Activated CD4-positive, alpha-beta memory T cell treated with anti-CD3 and anti-CD28 coated beads, Interleukin-2, amount 10 ng/mL, durations not matched to agents 7 days and 5 days (primary cell): ENCODE data around the gene DDX21. TPM values are rescaled to one million over a fixed set of nuclear protein-coding genes. Genes with fewer than 3 reads are reported as not detected.

Experiments
- CTCF ChIA-PET: fragments of 350-600 bp; sonication (Branson Sonifier 250); formaldehyde crosslinking; loops from one replicate; lab custom pipeline; 2021; ENCODE audit warnings: antibody characterized with exemption, inconsistent platforms; lab: Charles Lee
- POLR2A ChIA-PET: fragments of 350-600 bp; sonication (Branson Sonifier 250); formaldehyde crosslinking; loops from one replicate; lab custom pipeline; 2021; ENCODE audit warnings: antibody characterized with exemption; lab: Charles Lee
- DNase-seq: peaks from one replicate; pipeline ENCODE4 v3.0.0-alpha.2; 2020
- H3K27ac Mint-ChIP-seq: one replicate; pipeline ENCODE4 v1.8.0; 2021; ENCODE audit warnings: mild to moderate bottlenecking, mixed read lengths
- H3K27me3 Mint-ChIP-seq: one replicate; pipeline ENCODE4 v1.8.0; 2021; ENCODE audit warnings: mixed read lengths
- H3K36me3 Mint-ChIP-seq: one replicate; pipeline ENCODE4 v1.8.0; 2021; ENCODE audit warnings: low read depth, mixed read lengths
- H3K4me1 Mint-ChIP-seq: one replicate; pipeline ENCODE4 v1.8.0; 2021; ENCODE audit warnings: mixed read lengths
- H3K4me3 Mint-ChIP-seq: one replicate; pipeline ENCODE4 v1.8.0; 2021; ENCODE audit warnings: mild to moderate bottlenecking, mixed read lengths
- H3K9me3 Mint-ChIP-seq: one replicate; pipeline ENCODE4 v1.8.0; 2021; ENCODE audit warnings: mixed read lengths
- total RNA-seq, 2 experiments: library from RNA; stranded (reverse); gene quantifications; one replicate each; pipeline ENCODE4 v1.2.3, GENCODE V29; 2021

The DDX21 gene
- total RNA-seq, 2 experiments from 2014 or later = 82.3 to 82.7 TPM

DNA sequence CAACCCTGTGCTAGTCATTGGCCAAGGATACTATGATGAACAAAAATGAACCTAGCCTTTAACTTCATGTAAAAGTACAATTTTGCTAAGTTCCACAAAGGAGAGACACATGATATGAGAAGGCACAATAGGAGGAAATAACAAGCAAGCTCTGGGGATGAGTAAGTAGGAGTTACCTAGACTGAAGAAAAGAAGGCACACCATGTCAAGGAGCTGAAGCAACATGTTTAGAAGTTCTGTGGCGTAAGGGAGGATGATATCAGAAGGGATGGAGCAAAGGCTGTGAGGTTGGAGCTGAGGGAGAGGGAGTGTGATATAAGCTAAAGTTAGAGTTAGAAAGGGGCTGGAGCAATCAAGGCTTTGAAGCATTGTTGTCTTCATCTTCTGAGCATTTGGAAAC lies 58.2 kb downstream of the DDX21 start:
- Mint-ChIP-seq H3K4me3 (no peak overlapping the region), H3K4me1 (peaks cover 10% of the 10 kb centered on the region), H3K27me3 (no peaks in the 10 kb centered on the region), H3K27ac (no peak overlapping the region), H3K9me3 (no peaks in the 10 kb centered on the region), H3K36me3 (peaks cover 51% of the 10 kb centered on the region)
- no peak for DNase-seq
- CTCF ChIA-PET = interaction anchor here (1.3 kb wide), 1 partner anchor 9 kb away, joined by 4 read pairs; no protein-coding TSS in a partner anchor
- POLR2A ChIA-PET = interaction anchor here (1.0 to 1.5 kb wide), 2 partner anchors 73 to 80 kb away, joined by 3 read pairs; no protein-coding TSS in a partner anchor

GRCh38 chr10:69018613-69019012 lies 62.6 kb downstream of the DDX21 start:
- no peak for DNase-seq
- no peaks in the 10 kb centered on the region for H3K27me3 Mint-ChIP-seq
- H3K36me3 Mint-ChIP-seq = peaks cover 24% of the 10 kb centered on the region
- H3K9me3 Mint-ChIP-seq = no peaks in the 10 kb centered on the region
- ChIA-PET CTCF (no interaction called here), POLR2A (interaction anchor here (1.2 to 1.5 kb wide), 2 partner anchors 26 to 71 kb away, joined by 3 to 6 read pairs; no protein-coding TSS in a partner anchor)
- peaks cover 2% of the 10 kb centered on the region for H3K4me1 Mint-ChIP-seq
- no peak overlapping the region for H3K27ac Mint-ChIP-seq
- no peak overlapping the region for H3K4me3 Mint-ChIP-seq

GRCh38 chr10:69022611-69023010 lies 66.6 kb downstream of the DDX21 start:
- peaks cover 10% of the 10 kb centered on the region for H3K36me3 Mint-ChIP-seq
- H3K9me3 Mint-ChIP-seq = no peaks in the 10 kb centered on the region
- CTCF ChIA-PET = interaction anchor here (0.8 kb wide), 1 partner anchor 18 kb away, joined by 3 read pairs; no protein-coding TSS in a partner anchor
- H3K4me1 Mint-ChIP-seq = peaks cover 11% of the 10 kb centered on the region
- POLR2A ChIA-PET = no interaction called here
- no peak overlapping the region for H3K27ac Mint-ChIP-seq
- no peak overlapping the region for H3K4me3 Mint-ChIP-seq
- no peaks in the 10 kb centered on the region for H3K27me3 Mint-ChIP-seq
- DNase-seq = no peak

- Mint-ChIP-seq H3K4me3 (no peak overlapping the region), H3K27ac (no peak overlapping the region), H3K4me1 (peaks cover 20% of the 10 kb centered on the region), H3K27me3 (no peaks in the 10 kb centered on the region), H3K9me3 (no peaks in the 10 kb centered on the region), H3K36me3 (no peaks in the 10 kb centered on the region)
- CTCF ChIA-PET = no interaction called here
- POLR2A ChIA-PET = no interaction called here
- no peak for DNase-seq
Observed at GRCh38 chr10:69025370-69025896, 69.5 kb downstream of the DDX21 start.

DNA sequence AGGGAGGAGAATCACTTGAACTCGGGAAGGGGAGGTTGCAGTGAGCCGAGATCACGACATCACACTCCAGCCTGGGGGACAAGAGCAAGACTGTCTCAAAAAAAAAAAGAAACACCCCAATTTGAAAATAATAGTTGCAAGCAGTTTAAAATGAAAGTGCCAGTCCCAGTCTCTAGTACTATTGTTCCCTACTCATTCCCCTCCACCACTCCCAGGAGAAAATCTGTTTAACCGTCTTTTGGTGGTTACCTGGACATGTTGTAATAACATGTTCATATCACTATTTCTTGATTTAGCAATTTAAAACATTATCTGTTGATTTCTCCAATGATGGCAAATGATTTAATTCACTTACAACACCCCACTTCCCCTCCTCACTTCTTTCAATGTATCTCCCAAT lies 77.3 kb downstream of the DDX21 start:
- no peaks in the 10 kb centered on the region for H3K27me3 Mint-ChIP-seq
- H3K9me3 Mint-ChIP-seq = no peaks in the 10 kb centered on the region
- POLR2A ChIA-PET = no interaction called here
- DNase-seq = no peak
- H3K27ac Mint-ChIP-seq = no peak overlapping the region
- H3K4me3 Mint-ChIP-seq = no peak overlapping the region
- CTCF ChIA-PET = no interaction called here
- no peaks in the 10 kb centered on the region for H3K36me3 Mint-ChIP-seq
- peaks cover 3% of the 10 kb centered on the region for H3K4me1 Mint-ChIP-seq

Other genes starting within 250 kb of the DDX21 start
- gene CCAR1, start 234.9 kb upstream of the DDX21 start, total RNA-seq = 10 to 100 TPM; 80.1 to 86.3 TPM
- gene STOX1, start 128.6 kb upstream of the DDX21 start, total RNA-seq = under 1 TPM; 0.50 to 0.60 TPM
- gene DDX50, start 54.9 kb upstream of the DDX21 start, total RNA-seq = 10 to 100 TPM; 51.9 to 56.2 TPM
- 10 to 100 TPM; 16.4 to 18.3 TPM for gene KIFBP, start 32.6 kb downstream of the DDX21 start, total RNA-seq
- gene SRGN, start 131.9 kb downstream of the DDX21 start, total RNA-seq = 100 to 1,000 TPM; 468 to 474 TPM
- gene VPS26A, start 168.0 kb downstream of the DDX21 start, total RNA-seq = 10 to 100 TPM; 57.1 to 63.4 TPM
- 10 to 100 TPM; 34.6 to 39.1 TPM for gene SUPV3L1, start 224.1 kb downstream of the DDX21 start, total RNA-seq